Nephron progenitor cell (in vitro differentiated cells): Measurements from ENCODE around the gene OR2M4.
A peak's percentile ranks its signal among the peaks of the same experiment; 100 is the strongest.
"Not testable (repeated sequence)": the region's sequence is repeated elsewhere in the genome, so short reads cannot be mapped to it uniquely, and the experiment has no call there.

Experiments
- DNase-seq: peaks from one replicate; pipeline ENCODE4 v3.0.0; 2021
- H3K27ac Mint-ChIP-seq: 2 replicates; pipeline ENCODE4 v1.8.0; 2021; ENCODE audit warnings: mild to moderate bottlenecking, moderate library complexity, mixed read lengths
- H3K27me3 Mint-ChIP-seq: 2 replicates; pipeline ENCODE4 v1.8.0; 2021; ENCODE audit warnings: mild to moderate bottlenecking, low read depth, mixed read lengths; ENCODE audit not compliant: poor library complexity
- H3K36me3 Mint-ChIP-seq: 2 replicates; pipeline ENCODE4 v1.8.0; 2021; ENCODE audit warnings: low read depth, mixed read lengths
- H3K4me1 Mint-ChIP-seq: 2 replicates; pipeline ENCODE4 v1.8.0; 2021; ENCODE audit warnings: mixed read lengths
- H3K4me3 Mint-ChIP-seq: 2 replicates; pipeline ENCODE4 v1.8.0; 2021; ENCODE audit warnings: mild to moderate bottlenecking, moderate library complexity, mixed read lengths
- H3K9me3 Mint-ChIP-seq: 2 replicates; pipeline ENCODE4 v1.8.0; 2021; ENCODE audit warnings: mild to moderate bottlenecking, moderate library complexity, mixed read lengths
- CTCF ChIP-seq: fragments of 200-600 bp; sonication (generic); IDR thresholded peaks from 2 replicates; pipeline ENCODE4 v1.5.0; 2021; ENCODE audit warnings: antibody characterized with exemption

The OR2M4 gene

GRCh38 chr1:248215880-248216279 lies 15.3 kb upstream of the OR2M4 start:
- no peak overlapping the region for H3K4me3 Mint-ChIP-seq
- H3K9me3 Mint-ChIP-seq = peaks cover 75% of the 10 kb centered on the region
- no peaks in the 10 kb centered on the region for H3K4me1 Mint-ChIP-seq
- no peaks in the 10 kb centered on the region for H3K36me3 Mint-ChIP-seq
- peaks cover 2% of the 10 kb centered on the region for H3K27me3 Mint-ChIP-seq
- no peak for DNase-seq
- no peak for TF ChIP-seq CTCF
- no peak overlapping the region for H3K27ac Mint-ChIP-seq

- Mint-ChIP-seq H3K4me3 (no peak overlapping the region), H3K9me3 (peaks cover 73% of the 10 kb centered on the region)
Observed at GRCh38 chr1:248225537-248225936, 5.7 kb upstream of the OR2M4 start.

GRCh38 chr1:248229360-248229908 lies 1.8 kb upstream of the OR2M4 start:
- Mint-ChIP-seq H3K27me3 (no peaks in the 10 kb centered on the region), H3K9me3 (peaks cover 83% of the 10 kb centered on the region), H3K27ac (no peak overlapping the region), H3K4me3 (no peak overlapping the region), H3K36me3 (no peaks in the 10 kb centered on the region), H3K4me1 (no peaks in the 10 kb centered on the region)
- no peak for TF ChIP-seq CTCF
- DNase-seq = no peak

More at GRCh38 chr1:248225537-248225936, 5.7 kb upstream of the OR2M4 start:
- no peaks in the 10 kb centered on the region for H3K4me1 Mint-ChIP-seq
- H3K27me3 Mint-ChIP-seq = no peaks in the 10 kb centered on the region
- H3K27ac Mint-ChIP-seq = no peak overlapping the region
- H3K36me3 Mint-ChIP-seq = no peaks in the 10 kb centered on the region
- no peak for DNase-seq
- TF ChIP-seq CTCF = no peak

- DNase-seq = no peak
- H3K4me1 Mint-ChIP-seq = no peaks in the 10 kb centered on the region
- no peak for TF ChIP-seq CTCF
- no peak overlapping the region for H3K4me3 Mint-ChIP-seq
- H3K27me3 Mint-ChIP-seq = peaks cover 4% of the 10 kb centered on the region
- no peak overlapping the region for H3K27ac Mint-ChIP-seq
- peaks cover 80% of the 10 kb centered on the region for H3K9me3 Mint-ChIP-seq
- H3K36me3 Mint-ChIP-seq = no peaks in the 10 kb centered on the region
Observed at GRCh38 chr1:248239478-248239877, 8.3 kb downstream of the OR2M4 start.

GRCh38 chr1:248243204-248243603 lies 12.0 kb downstream of the OR2M4 start:
- peak; percentile 2 for DNase-seq
- TF ChIP-seq CTCF = peak; percentile 38
- Mint-ChIP-seq H3K36me3 (no peaks in the 10 kb centered on the region), H3K4me3 (no peak overlapping the region), H3K27me3 (peaks cover 4% of the 10 kb centered on the region), H3K9me3 (peaks cover 71% of the 10 kb centered on the region), H3K4me1 (no peaks in the 10 kb centered on the region), H3K27ac (no peak overlapping the region)

GRCh38 chr1:248259309-248259708 lies 28.1 kb downstream of the OR2M4 start:
- H3K9me3 Mint-ChIP-seq = peaks cover 66% of the 10 kb centered on the region
- H3K4me3 Mint-ChIP-seq, H3K4me1 Mint-ChIP-seq, H3K36me3 Mint-ChIP-seq, H3K27me3 Mint-ChIP-seq, DNase-seq, H3K27ac Mint-ChIP-seq: not testable (repeated sequence)
